Suprapubic skin (tissue), 4 donors: Measurements from ENCODE around the gene ADK. TPM values are rescaled to one million over a fixed set of nuclear protein-coding genes. Genes with fewer than 3 reads are reported as not detected.

Source experiments
- DNase-seq, 2 donors: peaks; one replicate each; pipeline ENCODE4 v3.0.0-alpha.2; 2019; ENCODE audit warnings: low spot score in 2 of 2
- H3K27ac ChIP-seq: fragments of 200-600 bp; sonication (generic); one replicate; pipeline ENCODE4 v1.5.1; 2019
- H3K27me3 ChIP-seq: fragments of 200-600 bp; sonication (generic); one replicate; pipeline ENCODE4 v1.5.1; 2019
- H3K36me3 ChIP-seq: fragments of 200-600 bp; sonication (generic); one replicate; pipeline ENCODE4 v1.5.1; 2019
- H3K4me1 ChIP-seq: fragments of 200-600 bp; sonication (generic); one replicate; pipeline ENCODE4 v1.5.1; 2019
- H3K4me3 ChIP-seq: fragments of 200-600 bp; sonication (generic); one replicate; pipeline ENCODE4 v1.5.1; 2019; ENCODE audit warnings: mild to moderate bottlenecking
- H3K9me3 ChIP-seq: fragments of 200-600 bp; sonication (generic); one replicate; pipeline ENCODE4 v1.5.1; 2019
- EP300 ChIP-seq: sonication (generic); formaldehyde crosslinking; IDR thresholded peaks from one replicate; pipeline ENCODE4 v1.6.1; 2017; ENCODE audit warnings: antibody characterized with exemption
- POLR2A ChIP-seq, 2 donors: fragments of 450-650 bp; IDR thresholded peaks; one replicate each; pipeline ENCODE4 v1.6.1; 2017; ENCODE audit warnings: antibody characterized with exemption in 2 of 2, mild to moderate bottlenecking in 2 of 2, moderate library complexity in 2 of 2
- POLR2AphosphoS5 ChIP-seq, 3 donors: sonication (generic); formaldehyde crosslinking; IDR thresholded peaks; one replicate each; pipeline ENCODE4 v1.6.1; 2017; ENCODE audit warnings: antibody characterized with exemption in 3 of 3
- WGBS: methylation state at CpG from one replicate; pipeline ENCODE4 v1.1.5; 2018; 5-methylcytosine and 5-hydroxymethylcytosine counted together
- total RNA-seq, 4 donors: library from RNA; depleted of rRNA; stranded (reverse); fragments of >200 nt; gene quantifications; one replicate each; pipeline ENCODE4 v1.1.0, GENCODE V29; 2016
- TF ChIP-seq, protein P1 (sequence below), 2 donors: fragments of 200-600 bp in 1 of 2; fragments of 450-650 bp in 1 of 2; sonication (generic) in 1 of 2; IDR thresholded peaks; one replicate each; pipeline ENCODE4 v1.5.1; 2016 to 2019; ENCODE audit warnings: antibody characterized with exemption in 2 of 2, mild to moderate bottlenecking in 1 of 2, moderate library complexity in 1 of 2

The ADK gene
- total RNA-seq, 4 donors from 2014 or later: 33.0 to 57.3 (median 48.0) TPM

GRCh38 chr10:74391786-74392185, 240.8 kb downstream of the ADK start:
- no peak for DNase-seq
- Histone ChIP-seq H3K27me3 (no peaks in the 10 kb centered on the region), H3K4me1 (no peaks in the 10 kb centered on the region), H3K36me3 (peaks cover 8% of the 10 kb centered on the region), H3K9me3 (no peaks in the 10 kb centered on the region), H3K27ac (no peak overlapping the region), H3K4me3 (no peak overlapping the region)
- 68% methylated on average over 1 of the region's 1 CpG for WGBS
- TF ChIP-seq POLR2A (IDR thresholded peaks at IDR 0.05): no peak
- TF ChIP-seq, protein P1, sequence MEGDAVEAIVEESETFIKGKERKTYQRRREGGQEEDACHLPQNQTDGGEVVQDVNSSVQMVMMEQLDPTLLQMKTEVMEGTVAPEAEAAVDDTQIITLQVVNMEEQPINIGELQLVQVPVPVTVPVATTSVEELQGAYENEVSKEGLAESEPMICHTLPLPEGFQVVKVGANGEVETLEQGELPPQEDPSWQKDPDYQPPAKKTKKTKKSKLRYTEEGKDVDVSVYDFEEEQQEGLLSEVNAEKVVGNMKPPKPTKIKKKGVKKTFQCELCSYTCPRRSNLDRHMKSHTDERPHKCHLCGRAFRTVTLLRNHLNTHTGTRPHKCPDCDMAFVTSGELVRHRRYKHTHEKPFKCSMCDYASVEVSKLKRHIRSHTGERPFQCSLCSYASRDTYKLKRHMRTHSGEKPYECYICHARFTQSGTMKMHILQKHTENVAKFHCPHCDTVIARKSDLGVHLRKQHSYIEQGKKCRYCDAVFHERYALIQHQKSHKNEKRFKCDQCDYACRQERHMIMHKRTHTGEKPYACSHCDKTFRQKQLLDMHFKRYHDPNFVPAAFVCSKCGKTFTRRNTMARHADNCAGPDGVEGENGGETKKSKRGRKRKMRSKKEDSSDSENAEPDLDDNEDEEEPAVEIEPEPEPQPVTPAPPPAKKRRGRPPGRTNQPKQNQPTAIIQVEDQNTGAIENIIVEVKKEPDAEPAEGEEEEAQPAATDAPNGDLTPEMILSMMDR (IDR thresholded peaks at IDR 0.05): no peak
- no peak for TF ChIP-seq EP300
- no peak for TF ChIP-seq POLR2AphosphoS5 (IDR thresholded peaks at IDR 0.05)

DNA sequence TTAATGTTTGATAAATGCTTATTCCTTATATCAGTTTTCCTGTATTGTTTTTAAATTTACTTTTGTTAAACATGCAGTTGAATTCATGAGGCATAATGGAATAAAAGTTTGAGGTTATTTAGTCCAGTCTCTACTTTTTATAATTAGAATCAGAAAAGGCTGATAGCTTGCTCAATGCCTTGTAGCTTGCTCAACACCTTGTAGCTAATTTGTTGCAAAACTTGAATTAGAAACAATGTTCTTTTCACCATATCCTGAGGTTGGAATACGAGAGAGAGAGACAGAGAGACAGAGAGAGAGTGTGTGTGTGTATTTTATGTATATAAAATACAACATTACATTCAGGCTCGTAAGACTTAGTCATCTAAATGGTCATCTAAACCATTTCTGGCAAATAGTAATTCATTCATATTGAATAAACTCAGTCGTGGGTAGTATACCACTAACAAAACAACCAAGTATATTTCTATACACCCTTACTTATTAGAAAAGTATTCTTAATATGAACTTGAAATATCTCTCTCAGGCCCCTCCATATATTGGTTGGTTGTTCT, 243.5 kb downstream of the ADK start:
- no peaks in the 10 kb centered on the region for H3K27me3 ChIP-seq
- 86% methylated on average over 3 of the region's 3 CpGs for WGBS
- no peak overlapping the region for H3K4me3 ChIP-seq
- H3K27ac ChIP-seq: no peak overlapping the region
- TF ChIP-seq POLR2A (IDR thresholded peaks at IDR 0.05): no peak
- DNase-seq: no peak
- peaks cover 8% of the 10 kb centered on the region for H3K36me3 ChIP-seq
- H3K4me1 ChIP-seq: no peaks in the 10 kb centered on the region
- H3K9me3 ChIP-seq: no peaks in the 10 kb centered on the region

DNA sequence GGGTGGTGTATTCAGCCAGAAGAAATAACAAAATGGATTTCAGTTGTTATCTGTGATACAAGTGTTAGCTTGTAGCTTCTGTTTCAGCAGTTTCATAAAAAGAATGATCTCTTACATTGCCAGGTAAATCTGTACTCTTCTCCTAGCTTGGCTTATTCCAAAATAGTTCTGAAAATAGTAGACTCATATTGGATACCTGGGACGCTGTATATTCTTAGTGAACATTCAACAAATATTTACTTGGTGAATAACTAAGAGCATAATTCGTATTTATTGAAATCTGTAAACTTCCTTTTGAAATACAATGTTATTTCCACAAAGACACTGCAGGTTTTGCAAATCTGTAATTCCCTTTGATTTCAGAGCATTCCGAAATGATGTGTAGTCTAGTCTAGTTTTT, 249.2 kb downstream of the ADK start:
- Histone ChIP-seq H3K36me3 (peaks cover 15% of the 10 kb centered on the region), H3K27ac (no peak overlapping the region), H3K27me3 (no peaks in the 10 kb centered on the region), H3K9me3 (no peaks in the 10 kb centered on the region), H3K4me3 (no peak overlapping the region), H3K4me1 (no peaks in the 10 kb centered on the region)
- no peak for TF ChIP-seq EP300
- DNase-seq: no peak
- WGBS: 94% methylated on average over 3 of the region's 3 CpGs

DNA sequence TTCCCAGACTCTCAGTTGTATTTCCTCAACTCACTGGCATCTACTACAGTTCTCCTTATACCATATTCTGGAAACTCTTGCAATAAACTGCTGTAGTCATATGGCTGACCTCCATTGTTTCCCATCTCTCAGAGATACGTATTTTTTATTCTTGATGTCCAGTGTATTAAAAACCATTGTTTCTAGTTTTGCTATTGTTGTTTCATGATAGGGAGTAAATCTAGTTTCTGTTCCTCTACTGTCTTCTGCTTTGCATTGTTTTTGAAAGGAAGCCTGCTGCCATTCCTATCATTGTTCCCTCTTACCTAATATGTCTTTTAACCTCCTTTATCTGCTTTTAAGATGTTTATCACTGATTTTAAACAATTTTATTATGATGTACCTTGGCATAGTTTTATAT, 255.0 kb downstream of the ADK start:
- TF ChIP-seq, protein P1 (IDR thresholded peaks at IDR 0.05): no peak
- no peak for TF ChIP-seq POLR2A (IDR thresholded peaks at IDR 0.05)
- TF ChIP-seq EP300: no peak
- no peak for TF ChIP-seq POLR2AphosphoS5 (IDR thresholded peaks at IDR 0.05)
- H3K27me3 ChIP-seq: no peaks in the 10 kb centered on the region
- no peak overlapping the region for H3K27ac ChIP-seq
- H3K36me3 ChIP-seq: peaks cover 13% of the 10 kb centered on the region
- H3K9me3 ChIP-seq: no peaks in the 10 kb centered on the region
- 74% methylated on average over 1 of the region's 1 CpG for WGBS
- no peak overlapping the region for H3K4me3 ChIP-seq
- no peak for DNase-seq
- no peaks in the 10 kb centered on the region for H3K4me1 ChIP-seq

- no peak overlapping the region for H3K27ac ChIP-seq
- peaks cover 10% of the 10 kb centered on the region for H3K36me3 ChIP-seq
- H3K27me3 ChIP-seq: no peaks in the 10 kb centered on the region
- peaks cover 5% of the 10 kb centered on the region for H3K4me1 ChIP-seq
- H3K9me3 ChIP-seq: no peaks in the 10 kb centered on the region
- H3K4me3 ChIP-seq: no peak overlapping the region
- no peak for DNase-seq
- TF ChIP-seq POLR2A (IDR thresholded peaks at IDR 0.05) (no peak), EP300 (no peak), POLR2AphosphoS5 (IDR thresholded peaks at IDR 0.05) (no peak)
- TF ChIP-seq, protein P1 (IDR thresholded peaks at IDR 0.05): no peak
Observed at GRCh38 chr10:74415146-74415839, 264.3 kb downstream of the ADK start.

GRCh38 chr10:74417397-74417796, 266.4 kb downstream of the ADK start:
- Histone ChIP-seq H3K27ac (no peak overlapping the region), H3K36me3 (peaks cover under 1% of the 10 kb centered on the region), H3K27me3 (no peaks in the 10 kb centered on the region), H3K4me3 (no peak overlapping the region), H3K9me3 (no peaks in the 10 kb centered on the region), H3K4me1 (peaks cover 5% of the 10 kb centered on the region)
- 75% methylated on average over 1 of the region's 1 CpG for WGBS
- no peak for DNase-seq
- TF ChIP-seq POLR2AphosphoS5 (IDR thresholded peaks at IDR 0.05): no peak
- no peak for TF ChIP-seq POLR2A (IDR thresholded peaks at IDR 0.05)
- TF ChIP-seq, protein P1 (IDR thresholded peaks at IDR 0.05): no peak
- no peak for TF ChIP-seq EP300
